Muscle layer of colon (tissue), 2 donors: ENCODE measurements around the gene EMC10.

Source experiments
- H3K27ac ChIP-seq: one replicate; pipeline ENCODE4 v1.7.0; 2013; ENCODE audit warnings: low read depth, mild to moderate bottlenecking, low read length, moderate library complexity
- H3K27me3 ChIP-seq, 2 donors: one replicate each; pipeline ENCODE4 v1.7.0; 2013; ENCODE audit warnings: low read length in 2 of 2, mild to moderate bottlenecking in 2 of 2; ENCODE audit not compliant: insufficient read depth in 2 of 2, control insufficient read depth in 1 of 2
- H3K36me3 ChIP-seq: one replicate; pipeline ENCODE4 v1.7.0; 2013; ENCODE audit warnings: mild to moderate bottlenecking, low read length; ENCODE audit not compliant: insufficient read depth
- H3K4me1 ChIP-seq: one replicate; pipeline ENCODE4 v1.7.0; 2013; ENCODE audit warnings: mild to moderate bottlenecking, low read length; ENCODE audit not compliant: insufficient read depth
- H3K4me3 ChIP-seq, 2 donors: one replicate each; pipeline ENCODE4 v1.7.0; 2013; ENCODE audit warnings: low read length in 2 of 2, low read depth in 1 of 2, mild to moderate bottlenecking in 1 of 2, moderate library complexity in 1 of 2
- H3K9ac ChIP-seq: one replicate; pipeline ENCODE4 v1.7.0; 2013; ENCODE audit warnings: low read length
- H3K9me3 ChIP-seq: one replicate; pipeline ENCODE4 v1.7.0; 2013; ENCODE audit warnings: mild to moderate bottlenecking, low read length
- donor health status: abdominal sarcoma.
- donor health status: Adenocarcinoma of cecum.

EMC10 gene

DNA sequence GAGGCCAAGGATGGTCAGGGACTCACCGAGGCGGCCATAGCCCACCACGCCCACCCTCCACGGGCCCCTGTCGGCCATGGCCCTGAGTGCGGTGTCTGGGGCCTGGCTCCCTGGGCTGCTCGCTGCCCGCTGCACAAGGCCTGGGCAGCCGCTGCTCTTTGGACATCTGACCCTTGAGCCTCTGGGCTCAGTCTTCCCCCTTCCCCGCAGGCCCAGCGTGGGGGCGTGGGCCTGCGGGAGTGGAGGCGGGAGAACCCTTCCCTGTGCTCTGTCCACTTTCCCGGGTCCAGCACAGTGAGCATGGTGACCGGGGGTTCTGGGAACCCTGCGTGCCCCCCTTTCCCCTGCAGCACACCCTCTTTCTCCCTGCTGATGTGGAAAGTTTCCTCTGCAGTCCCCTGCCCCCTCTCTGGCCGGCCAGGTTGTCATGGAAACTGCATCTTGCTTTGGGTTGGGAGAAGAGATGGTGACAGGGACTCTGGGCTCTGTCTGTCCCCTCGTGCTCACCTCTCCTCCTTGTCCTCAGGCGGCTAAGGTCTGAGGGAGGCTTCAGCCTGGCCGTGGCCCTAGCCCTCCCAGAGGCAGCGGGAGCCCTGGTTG lies 37.5 kb downstream of the EMC10 start, which contains the start of gene ASPDH:
Gene ASPDH (minus strand): TSS at position 168 of the 600 bp plus-strand sequence. CDS start 90 bp downstream, at position 78.
- Histone ChIP-seq H3K4me3 (no peak within 1 kb of the TSS), H3K9me3 (no peaks in the 10 kb centered on the region), H3K36me3 (no peaks in the 10 kb centered on the region)

DNA sequence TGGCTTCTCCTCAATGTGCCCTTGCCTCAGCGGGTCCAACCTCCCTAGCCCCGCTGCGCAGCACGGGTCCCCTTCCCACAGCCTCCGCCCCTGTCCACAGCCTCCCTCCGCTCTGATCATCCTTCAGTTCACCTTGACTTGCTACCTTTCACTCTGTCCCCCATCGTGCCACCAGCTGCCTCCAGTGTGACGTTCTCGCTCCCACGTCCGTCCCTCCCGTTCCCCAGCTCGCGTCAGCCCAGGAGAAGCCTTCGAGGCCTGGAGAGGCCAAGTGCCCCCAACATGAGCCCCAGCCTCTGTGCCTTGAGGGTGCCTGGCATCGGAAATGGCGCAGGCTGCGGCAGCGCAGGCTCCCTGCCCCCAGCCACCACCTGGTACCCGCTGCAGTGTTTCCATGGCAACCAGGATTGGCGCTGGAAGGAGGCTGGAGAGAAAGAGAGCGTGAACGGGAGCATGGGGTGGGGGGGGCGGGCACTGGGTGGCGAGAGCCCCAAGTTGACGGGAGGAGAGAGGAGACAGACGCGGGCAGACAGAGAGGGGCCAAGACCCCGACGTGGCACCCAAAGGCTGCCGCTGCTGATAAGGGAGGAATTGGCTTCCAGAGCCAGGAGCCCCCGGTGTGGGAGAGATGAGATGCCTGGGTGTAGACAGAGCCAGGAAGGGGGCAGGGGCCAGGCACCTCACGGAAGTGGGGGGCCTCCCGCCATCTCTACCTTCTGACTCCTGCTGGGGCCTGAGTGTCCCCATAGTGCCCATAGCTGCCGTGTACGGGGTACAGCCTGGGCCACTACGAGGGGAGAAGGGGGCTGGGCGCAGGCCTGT lies 38.2 kb downstream of the EMC10 start:
- H3K9me3 ChIP-seq: no peaks in the 10 kb centered on the region
- H3K27ac ChIP-seq: no peak overlapping the region
- H3K9ac ChIP-seq: no peak overlapping the region
- peaks cover 16% of the 10 kb centered on the region for H3K4me1 ChIP-seq
- peaks cover 0 to 12% of the 10 kb centered on the region in 2 donors for H3K27me3 ChIP-seq
- H3K4me3 ChIP-seq: no peak overlapping the region
- H3K36me3 ChIP-seq: no peaks in the 10 kb centered on the region

More for the DNA sequence above, 37.5 kb downstream of the EMC10 start, which contains the start of gene ASPDH:
- Histone ChIP-seq H3K27me3 (peaks cover 0 to 12% of the 10 kb centered on the region in 2 donors), H3K27ac (no peak within 1 kb of the TSS), H3K4me1 (peaks cover 16% of the 10 kb centered on the region), H3K9ac (no peak within 1 kb of the TSS)

DNA sequence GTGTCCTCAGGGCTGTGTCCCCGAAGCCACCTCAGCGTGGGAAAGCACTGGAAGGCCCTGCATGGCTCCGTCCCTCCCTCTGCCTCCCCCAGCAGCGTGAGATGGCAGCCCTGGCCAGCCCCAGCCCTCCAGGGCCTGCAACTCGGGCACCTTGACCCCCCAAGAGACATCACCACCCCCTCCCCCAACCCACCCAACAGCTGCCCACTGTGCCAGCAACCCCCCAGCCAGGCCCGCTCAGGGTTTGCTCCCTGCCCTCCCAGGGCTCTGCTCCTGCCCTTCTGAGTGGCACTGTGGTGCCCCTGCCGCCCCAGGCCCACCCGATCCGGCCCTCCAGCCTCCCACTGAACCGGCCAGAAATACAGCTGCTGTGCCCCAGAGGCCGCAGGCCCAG lies 38.9 kb downstream of the EMC10 start:
- H3K27ac ChIP-seq: no peak overlapping the region
- H3K9ac ChIP-seq: no peak overlapping the region
- peaks cover 0 to 12% of the 10 kb centered on the region in 2 donors for H3K27me3 ChIP-seq
- no peaks in the 10 kb centered on the region for H3K9me3 ChIP-seq
- H3K4me1 ChIP-seq: peaks cover 12% of the 10 kb centered on the region
- no peak overlapping the region for H3K4me3 ChIP-seq
- H3K36me3 ChIP-seq: no peaks in the 10 kb centered on the region

DNA sequence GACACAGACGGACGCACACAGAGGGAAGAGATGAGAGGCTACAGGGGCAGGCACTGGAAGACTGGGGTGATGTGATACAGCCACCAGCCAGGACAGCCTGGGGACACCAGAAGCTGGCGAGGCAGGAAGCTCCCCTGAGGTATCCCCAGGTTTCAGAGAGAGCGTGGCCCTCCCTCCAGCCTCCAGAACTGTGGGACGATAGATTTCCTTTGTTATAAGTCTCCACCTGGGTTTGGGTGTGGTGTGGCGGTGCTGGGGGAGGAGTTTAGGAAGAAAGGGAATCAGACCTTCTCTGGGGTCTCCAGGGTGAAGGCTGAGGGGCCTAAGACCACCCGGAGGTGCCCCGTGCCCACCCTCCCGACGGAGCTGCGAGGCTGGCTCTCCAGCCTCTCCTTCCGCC lies 40.1 kb downstream of the EMC10 start:
- peaks cover 6% of the 10 kb centered on the region for H3K4me1 ChIP-seq
- no peak overlapping the region for H3K27ac ChIP-seq
- no peak overlapping the region for H3K4me3 ChIP-seq
- H3K9ac ChIP-seq: no peak overlapping the region
- no peaks in the 10 kb centered on the region for H3K9me3 ChIP-seq
- peaks cover 0 to 12% of the 10 kb centered on the region in 2 donors for H3K27me3 ChIP-seq
- no peaks in the 10 kb centered on the region for H3K36me3 ChIP-seq

DNA sequence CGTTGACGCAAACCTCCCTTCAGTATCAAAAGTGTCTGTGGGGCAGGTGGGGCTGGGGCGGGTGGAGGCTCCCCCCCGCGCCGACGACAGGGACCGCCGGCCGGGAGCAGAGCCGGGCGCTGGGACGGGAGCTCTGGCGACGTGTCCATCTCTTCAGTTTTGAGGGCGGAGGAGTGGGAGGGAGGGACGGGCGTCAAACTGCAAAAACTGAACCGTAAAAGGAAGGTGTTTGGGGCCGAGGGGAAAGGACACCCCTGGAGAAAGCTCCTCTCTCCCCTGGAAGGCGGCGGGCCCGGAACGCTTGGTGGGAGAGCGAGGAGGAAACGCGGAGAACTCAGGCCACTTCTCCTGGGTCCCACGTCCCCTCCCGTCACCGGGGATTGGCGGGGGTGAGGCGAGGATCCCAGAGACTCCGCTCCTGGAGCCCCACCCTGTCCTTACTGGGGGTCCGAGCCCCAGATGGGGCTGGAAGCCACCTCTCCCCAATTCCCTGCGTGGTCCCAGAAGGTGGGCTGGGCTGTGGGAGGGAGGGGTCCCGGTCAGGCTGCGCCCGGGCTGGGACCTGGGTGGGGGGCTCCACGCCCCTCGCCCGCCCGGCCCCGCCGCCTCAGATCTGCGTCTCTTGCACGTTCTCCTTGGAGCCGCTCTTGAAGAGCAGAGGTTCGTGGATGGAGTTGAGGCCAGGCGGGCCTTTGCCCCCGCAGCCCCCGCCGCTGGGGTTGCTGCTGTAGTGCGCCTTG lies 40.8 kb downstream of the EMC10 start:
- Histone ChIP-seq H3K9ac (no peak overlapping the region), H3K27me3 (peaks cover 0 to 12% of the 10 kb centered on the region in 2 donors), H3K9me3 (no peaks in the 10 kb centered on the region), H3K4me1 (no peaks in the 10 kb centered on the region), H3K27ac (no peak overlapping the region), H3K36me3 (no peaks in the 10 kb centered on the region), H3K4me3 (no peak overlapping the region)

DNA sequence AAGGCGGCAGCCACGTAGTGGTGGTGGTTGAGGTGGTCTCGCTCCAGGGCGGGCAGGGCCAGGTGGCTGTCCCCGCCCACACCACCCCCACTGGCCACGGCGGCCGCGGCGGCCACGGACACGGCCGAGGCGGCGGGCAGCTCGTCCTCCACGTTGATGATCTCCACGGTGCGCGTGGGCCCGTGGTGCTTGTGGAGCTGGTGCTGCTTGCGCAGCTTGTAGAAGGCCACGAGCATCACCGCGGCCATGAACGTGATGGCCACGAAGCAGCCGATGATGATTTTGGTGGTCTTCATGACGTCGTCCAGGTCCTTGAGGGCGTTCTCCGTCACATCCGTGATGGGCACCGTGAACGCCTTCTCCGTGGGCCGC lies 41.4 kb downstream of the EMC10 start:
- Histone ChIP-seq H3K27me3 (peaks cover 0 to 12% of the 10 kb centered on the region in 2 donors), H3K4me1 (no peaks in the 10 kb centered on the region), H3K36me3 (no peaks in the 10 kb centered on the region), H3K9ac (no peak overlapping the region), H3K9me3 (no peaks in the 10 kb centered on the region), H3K27ac (no peak overlapping the region), H3K4me3 (no peak overlapping the region)

DNA sequence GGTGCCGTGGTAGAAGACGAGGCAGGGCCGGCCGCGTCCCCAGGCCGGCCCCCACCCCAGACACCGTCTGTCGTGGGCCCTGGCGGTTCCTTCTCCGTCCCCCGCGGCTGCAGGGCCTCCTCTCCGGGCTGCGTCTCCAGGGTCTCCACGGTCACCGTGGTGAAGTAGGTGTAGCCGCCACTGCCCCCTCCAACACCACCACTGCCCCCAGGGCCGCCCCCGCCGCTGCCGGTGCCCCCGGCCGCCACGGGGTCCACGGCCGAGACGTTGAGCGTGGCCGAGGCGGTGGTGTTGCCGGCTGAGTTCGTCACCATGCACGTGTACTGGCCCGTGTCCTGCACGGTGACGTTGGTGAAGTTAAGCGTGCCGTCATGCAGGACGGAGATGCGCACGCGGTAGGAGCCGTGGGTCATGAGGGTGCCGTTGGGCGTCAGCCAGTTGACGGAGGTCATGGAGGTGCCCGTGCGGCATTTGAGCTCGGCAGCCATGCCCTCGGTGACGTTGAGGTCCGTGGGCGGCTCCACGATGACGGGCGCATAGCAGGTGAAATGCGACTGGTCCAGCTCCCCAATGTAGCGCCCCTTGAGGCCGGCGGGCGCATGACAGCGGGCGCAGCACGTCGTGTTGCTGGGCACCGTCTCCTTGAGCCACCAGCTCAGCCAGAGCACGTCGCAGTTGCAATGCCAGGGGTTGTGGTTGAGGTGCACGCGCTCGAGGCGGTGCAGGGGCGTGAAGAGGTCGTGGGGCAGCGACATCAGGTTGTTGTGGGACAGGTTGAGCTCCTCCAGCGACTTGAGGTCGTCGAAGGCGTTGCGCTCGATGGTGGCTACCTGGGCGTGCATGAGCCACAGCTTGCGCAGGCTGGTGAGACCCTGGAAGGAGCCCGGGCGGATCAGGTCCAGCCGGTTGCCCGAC lies 42.0 kb downstream of the EMC10 start:
- no peaks in the 10 kb centered on the region for H3K36me3 ChIP-seq
- no peaks in the 10 kb centered on the region for H3K9me3 ChIP-seq
- no peak overlapping the region for H3K9ac ChIP-seq
- H3K4me1 ChIP-seq: no peaks in the 10 kb centered on the region
- no peak overlapping the region for H3K27ac ChIP-seq
- no peak overlapping the region for H3K4me3 ChIP-seq
- H3K27me3 ChIP-seq: peaks cover 0 to 10% of the 10 kb centered on the region in 2 donors

DNA sequence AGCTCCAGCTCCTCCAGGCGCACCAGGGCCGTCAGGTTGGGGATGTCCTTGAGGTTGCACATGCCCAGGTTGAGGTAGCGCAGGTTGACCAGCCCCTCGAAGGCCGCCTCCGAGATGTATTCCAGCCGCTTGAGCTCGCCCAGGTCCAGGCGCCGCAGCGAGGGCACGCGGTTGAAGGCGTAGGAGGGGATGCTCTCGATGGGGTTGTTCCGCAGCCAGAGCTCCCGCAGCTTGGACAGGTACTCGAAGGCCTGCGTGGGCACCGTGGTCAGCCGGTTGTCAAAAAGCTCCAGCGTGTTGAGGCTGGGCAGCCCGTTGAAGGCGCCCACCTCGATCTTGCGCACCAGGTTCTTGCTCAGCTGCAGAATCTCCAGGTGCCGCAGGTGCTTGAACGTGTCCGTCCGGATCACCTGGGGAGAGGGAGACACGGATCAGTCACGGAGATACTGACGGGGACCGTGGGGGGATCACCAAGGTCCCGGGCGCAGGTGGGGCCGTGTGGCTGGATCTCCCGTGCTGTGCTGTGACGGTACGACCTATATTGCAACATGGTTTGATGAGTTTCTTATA lies 42.8 kb downstream of the EMC10 start:
- H3K4me1 ChIP-seq: no peaks in the 10 kb centered on the region
- H3K36me3 ChIP-seq: no peaks in the 10 kb centered on the region
- H3K9me3 ChIP-seq: no peaks in the 10 kb centered on the region
- no peak overlapping the region for H3K27ac ChIP-seq
- peaks cover 0 to 9% of the 10 kb centered on the region in 2 donors for H3K27me3 ChIP-seq
- H3K4me3 ChIP-seq: no peak overlapping the region
- no peak overlapping the region for H3K9ac ChIP-seq

DNA sequence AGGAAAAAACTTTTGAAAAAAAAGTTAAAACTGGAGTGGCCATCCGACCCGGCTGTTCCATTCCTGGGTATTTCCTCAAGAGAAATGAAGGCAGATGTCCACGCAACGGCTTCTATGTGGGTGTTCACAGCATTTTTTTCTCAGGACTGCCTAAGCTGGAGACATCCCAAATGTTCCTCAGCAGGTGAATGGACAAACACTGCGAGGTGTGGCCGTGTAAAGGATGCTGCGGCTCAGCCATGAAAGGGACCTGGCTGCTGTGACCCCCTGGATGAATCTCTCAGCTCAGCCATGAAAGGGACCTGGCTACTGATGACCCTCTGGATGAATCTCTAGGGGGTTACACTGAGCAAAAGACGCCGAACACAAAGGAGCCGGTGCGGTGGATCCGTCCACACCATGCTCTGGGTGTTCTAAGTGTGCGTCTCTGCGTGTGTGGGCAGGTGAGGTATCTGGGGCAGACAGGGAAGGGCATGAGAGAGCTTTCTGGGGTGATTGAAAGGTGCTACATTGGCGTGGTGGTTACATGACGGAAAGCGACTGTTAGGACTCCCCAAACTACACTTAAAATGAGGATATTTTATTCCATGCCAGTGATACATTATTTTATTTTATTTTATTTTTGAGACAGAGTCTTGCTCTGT lies 44.6 kb downstream of the EMC10 start:
- Histone ChIP-seq H3K27ac (no peak overlapping the region), H3K9ac (no peak overlapping the region), H3K9me3 (no peaks in the 10 kb centered on the region), H3K4me3 (no peak overlapping the region), H3K4me1 (no peaks in the 10 kb centered on the region), H3K36me3 (no peaks in the 10 kb centered on the region), H3K27me3 (no peaks in the 10 kb centered on the region)

DNA sequence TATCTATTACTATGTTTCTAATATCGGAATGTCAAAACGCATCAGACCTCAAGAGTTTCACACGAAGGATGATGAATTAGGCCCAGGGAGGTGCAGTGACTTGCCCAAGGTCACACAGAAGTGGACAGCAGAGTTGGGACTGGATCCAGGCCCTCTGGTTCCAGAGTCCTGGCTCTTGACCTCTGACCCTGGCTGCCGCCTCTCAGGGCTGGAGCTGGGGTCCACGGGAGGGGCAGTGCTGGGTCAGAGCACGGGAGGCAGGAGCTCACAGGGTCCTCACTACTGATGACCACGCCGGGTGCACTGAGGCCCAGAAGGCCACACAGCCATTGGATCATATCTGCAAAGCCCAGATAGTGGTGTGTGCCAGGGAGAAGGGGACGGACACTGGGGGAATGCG lies 46.6 kb downstream of the EMC10 start:
- no peaks in the 10 kb centered on the region for H3K36me3 ChIP-seq
- H3K4me3 ChIP-seq: no peak overlapping the region
- H3K4me1 ChIP-seq: no peaks in the 10 kb centered on the region
- H3K27ac ChIP-seq: no peak overlapping the region
- no peaks in the 10 kb centered on the region for H3K9me3 ChIP-seq
- H3K9ac ChIP-seq: no peak overlapping the region
- H3K27me3 ChIP-seq: no peaks in the 10 kb centered on the region
